HUES6 (cell line): ENCODE data around the gene IQCF5.
A peak's percentile ranks its signal among the peaks of the same experiment; 100 is the strongest.

Source experiments
- H3K27ac ChIP-seq: 2 replicates; pipeline ENCODE4 v1.7.0; 2013; ENCODE audit warnings: low read depth, mild to moderate bottlenecking, low read length, inconsistent platforms
- H3K27me3 ChIP-seq: 2 replicates; pipeline ENCODE4 v1.6.1; 2013; ENCODE audit warnings: low read length; ENCODE audit not compliant: control insufficient read depth, insufficient read depth
- H3K36me3 ChIP-seq: 2 replicates; pipeline ENCODE4 v1.6.1; 2013; ENCODE audit warnings: low read length; ENCODE audit not compliant: control insufficient read depth, insufficient read depth
- H3K4me1 ChIP-seq: 2 replicates; pipeline ENCODE4 v1.6.1; 2013; ENCODE audit warnings: low read length; ENCODE audit not compliant: control insufficient read depth, insufficient read depth
- H3K4me3 ChIP-seq: 2 replicates; pipeline ENCODE4 v1.5.1; 2013; ENCODE audit warnings: low read depth, low read length
- H3K9ac ChIP-seq: one replicate; pipeline ENCODE4 v1.6.1; 2013; ENCODE audit warnings: mild to moderate bottlenecking, low read length
- H3K9me3 ChIP-seq: 2 replicates; pipeline ENCODE4 v1.6.1; 2013; ENCODE audit warnings: low read depth, low read length; ENCODE audit not compliant: control insufficient read depth, insufficient read depth

Gene IQCF5

GRCh38 chr3:51891242-51892039, 16.0 kb upstream of the IQCF5 start:
- H3K36me3 ChIP-seq, result no peaks in the 10 kb centered on the region
- H3K4me3 ChIP-seq, result no peak overlapping the region
- H3K9ac ChIP-seq, result no peak overlapping the region
- no peaks in the 10 kb centered on the region for H3K9me3 ChIP-seq
- H3K4me1 ChIP-seq, result no peaks in the 10 kb centered on the region
- H3K27ac ChIP-seq, result no peak overlapping the region
- H3K27me3 ChIP-seq, result no peaks in the 10 kb centered on the region

- Histone ChIP-seq H3K4me1 (no peaks in the 10 kb centered on the region), H3K9ac (no peak overlapping the region), H3K27me3 (no peaks in the 10 kb centered on the region), H3K9me3 (no peaks in the 10 kb centered on the region), H3K27ac (no peak overlapping the region), H3K4me3 (no peak overlapping the region), H3K36me3 (no peaks in the 10 kb centered on the region)
Observed at GRCh38 chr3:51888463-51889105, 13.2 kb upstream of the IQCF5 start.

DNA sequence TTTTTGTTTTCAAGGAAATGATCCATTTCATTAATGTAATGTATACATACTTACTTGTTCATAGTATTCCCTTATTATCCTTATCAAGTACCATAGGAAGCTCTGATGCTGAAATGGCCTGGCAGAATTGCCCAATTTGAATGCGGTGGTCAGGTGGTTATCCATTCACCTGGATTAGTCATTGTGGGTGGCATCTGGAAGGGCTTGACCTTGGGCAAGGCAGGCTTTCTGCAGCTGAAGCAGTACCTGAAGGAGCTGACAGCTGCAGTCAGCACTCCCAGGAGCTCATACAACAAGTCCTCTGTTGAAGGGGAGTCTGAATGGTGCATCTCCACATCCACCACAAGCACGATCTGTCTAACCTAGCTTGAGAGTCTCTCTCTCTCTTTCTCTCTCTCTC, 12.2 kb upstream of the IQCF5 start:
- Histone ChIP-seq H3K4me1 (no peaks in the 10 kb centered on the region), H3K9ac (no peak overlapping the region), H3K9me3 (no peaks in the 10 kb centered on the region), H3K27ac (no peak overlapping the region), H3K4me3 (no peak overlapping the region), H3K36me3 (no peaks in the 10 kb centered on the region), H3K27me3 (no peaks in the 10 kb centered on the region)

GRCh38 chr3:51886447-51886846, 11.0 kb upstream of the IQCF5 start:
- H3K27me3 ChIP-seq, result no peaks in the 10 kb centered on the region
- no peaks in the 10 kb centered on the region for H3K9me3 ChIP-seq
- no peak overlapping the region for H3K4me3 ChIP-seq
- no peak overlapping the region for H3K9ac ChIP-seq
- no peaks in the 10 kb centered on the region for H3K36me3 ChIP-seq
- no peak overlapping the region for H3K27ac ChIP-seq
- H3K4me1 ChIP-seq, result no peaks in the 10 kb centered on the region

- Histone ChIP-seq H3K4me1 (peaks cover 4% of the 10 kb centered on the region; the same call in 1 of the 2 replicates), H3K36me3 (no peaks in the 10 kb centered on the region), H3K9me3 (no peaks in the 10 kb centered on the region), H3K27ac (no peak overlapping the region), H3K4me3 (no peak overlapping the region), H3K27me3 (no peaks in the 10 kb centered on the region), H3K9ac (no peak overlapping the region)
Observed at GRCh38 chr3:51879937-51880336, 4.5 kb upstream of the IQCF5 start.

DNA sequence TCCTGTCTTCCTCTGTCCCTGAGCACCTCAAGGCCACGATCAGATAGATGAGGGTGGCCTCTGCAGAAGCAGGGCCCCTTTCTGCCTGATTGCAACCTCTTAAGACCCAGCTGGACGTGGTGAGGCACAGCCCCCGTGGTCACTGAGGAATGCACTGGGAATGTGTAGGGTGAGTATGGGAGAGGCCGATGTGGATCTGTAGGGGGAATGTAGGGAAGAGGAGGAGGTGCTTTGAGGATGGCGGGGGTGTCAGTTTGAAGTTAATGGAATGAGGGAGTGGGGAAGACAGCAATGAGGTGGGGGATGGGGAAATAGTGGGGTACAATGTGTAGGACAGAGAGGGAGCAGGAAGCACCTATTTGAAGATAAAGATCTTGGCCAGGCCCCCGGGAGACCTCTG, 785 bp upstream of the IQCF5 start:
- Histone ChIP-seq H3K27me3 (peaks cover 3% of the 10 kb centered on the region; the same call in 1 of the 2 replicates), H3K4me3 (no peak overlapping the region)

GRCh38 chr3:51874889-51875288, 512 bp downstream of the IQCF5 start:
- Histone ChIP-seq H3K36me3 (no peaks in the 10 kb centered on the region), H3K4me3 (no peak overlapping the region), H3K9me3 (no peaks in the 10 kb centered on the region), H3K27me3 (peaks cover 3% of the 10 kb centered on the region; the same call in 1 of the 2 replicates), H3K9ac (no peak overlapping the region), H3K4me1 (peaks cover 4% of the 10 kb centered on the region; the same call in 1 of the 2 replicates), H3K27ac (no peak overlapping the region)

More for the DNA sequence above, 785 bp upstream of the IQCF5 start:
- peaks cover 4% of the 10 kb centered on the region; the same call in 1 of the 2 replicates for H3K4me1 ChIP-seq
- no peaks in the 10 kb centered on the region for H3K9me3 ChIP-seq
- no peak overlapping the region for H3K9ac ChIP-seq
- H3K27ac ChIP-seq, result no peak overlapping the region
- H3K36me3 ChIP-seq, result no peaks in the 10 kb centered on the region

- H3K27ac ChIP-seq, result no peak overlapping the region
- H3K4me1 ChIP-seq, result peaks cover 6% of the 10 kb centered on the region; the same call in 1 of the 2 replicates
- no peaks in the 10 kb centered on the region for H3K9me3 ChIP-seq
- H3K9ac ChIP-seq, result no peak overlapping the region
- peaks cover 3% of the 10 kb centered on the region; the same call in 1 of the 2 replicates for H3K27me3 ChIP-seq
- H3K36me3 ChIP-seq, result no peaks in the 10 kb centered on the region
- H3K4me3 ChIP-seq, result no peak overlapping the region
Observed at GRCh38 chr3:51874411-51874810, 990 bp downstream of the IQCF5 start.

DNA sequence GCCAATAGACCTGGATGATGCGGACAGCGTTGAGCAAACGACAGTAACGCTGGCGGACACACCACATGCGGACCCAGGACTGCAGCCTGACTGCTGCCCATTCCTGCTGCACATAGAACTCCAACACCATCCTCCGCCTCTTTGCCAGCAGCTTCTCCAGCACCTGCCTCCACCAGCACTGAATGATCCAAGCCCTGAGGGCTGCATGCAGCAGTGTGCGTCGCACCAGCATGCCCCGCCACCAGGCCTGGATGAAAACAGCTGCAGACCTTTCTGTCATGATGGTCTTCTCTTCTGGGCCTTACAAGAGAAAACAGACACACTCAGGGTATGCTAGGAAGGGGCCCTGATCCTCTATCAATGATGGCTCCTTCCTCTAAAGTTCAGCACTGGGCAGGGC, 1.5 kb downstream of the IQCF5 start:
- H3K9ac ChIP-seq, result no peak overlapping the region
- H3K4me3 ChIP-seq, result no peak overlapping the region
- no peaks in the 10 kb centered on the region for H3K36me3 ChIP-seq
- H3K27ac ChIP-seq, result no peak overlapping the region
- peaks cover 12% of the 10 kb centered on the region; the same call in 1 of the 2 replicates for H3K4me1 ChIP-seq
- H3K9me3 ChIP-seq, result no peaks in the 10 kb centered on the region
- H3K27me3 ChIP-seq, result peaks cover 3% of the 10 kb centered on the region; the same call in 1 of the 2 replicates

- H3K9me3 ChIP-seq, result no peaks in the 10 kb centered on the region
- H3K36me3 ChIP-seq, result no peaks in the 10 kb centered on the region
- peaks cover 14% of the 10 kb centered on the region; the same call in 1 of the 2 replicates for H3K4me1 ChIP-seq
- H3K9ac ChIP-seq, result no peak overlapping the region
- peaks cover 3% of the 10 kb centered on the region; the same call in 1 of the 2 replicates for H3K27me3 ChIP-seq
- H3K27ac ChIP-seq, result no peak overlapping the region
- no peak overlapping the region for H3K4me3 ChIP-seq
Observed at GRCh38 chr3:51873253-51873766, 2.1 kb downstream of the IQCF5 start.

DNA sequence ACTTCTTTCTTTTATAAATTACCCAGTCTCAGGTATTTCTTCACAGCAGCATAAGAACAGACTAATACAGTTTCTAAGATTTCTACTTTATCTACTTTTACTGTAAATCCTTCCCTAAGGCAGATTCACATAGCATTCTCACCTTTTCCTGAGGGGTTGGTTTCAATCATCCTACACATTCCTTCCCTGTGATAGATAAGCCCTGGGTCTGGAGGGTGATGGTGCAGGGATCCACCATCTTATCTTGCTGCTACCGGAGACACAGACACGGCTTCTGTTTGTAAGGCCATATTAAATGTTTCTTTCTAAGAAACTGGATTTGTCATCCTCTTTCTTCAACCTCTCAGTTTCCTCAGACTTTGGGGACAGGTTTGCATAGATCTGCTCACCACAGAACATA, 6.1 kb downstream of the IQCF5 start:
- Histone ChIP-seq H3K9me3 (no peaks in the 10 kb centered on the region), H3K9ac (peak overlapping the region; percentile 41), H3K27me3 (peaks cover under 1% of the 10 kb centered on the region; the same call in 1 of the 2 replicates), H3K4me3 (peak overlapping the region; percentile 18; the same call in 1 of the 2 replicates), H3K27ac (no peak overlapping the region), H3K36me3 (no peaks in the 10 kb centered on the region), H3K4me1 (peaks cover 10% of the 10 kb centered on the region; the same call in 1 of the 2 replicates)
